ENCODE data around the gene TSPAN17. TPM values are rescaled to one million over a fixed set of nuclear protein-coding genes. Genes with fewer than 3 reads are reported as not detected.

The TSPAN17 gene
- total and polyA plus RNA-seq, 9 of the 15 experiments (the other 6 are each of a cell fraction or from before 2014, with no cell fraction given) = 0.73 to 58.3 (median 34.5) TPM

GRCh38 chr5:176618783-176619182 is 28.5 kb upstream of the TSPAN17 start:
- Histone ChIP-seq H2AFZ (ENCODE audit: low read depth, low read length) (peak overlapping the region; percentile 70), H3K9me1 (ENCODE audit: control insufficient read depth, insufficient read depth, low read length) (no peaks in the 10 kb centered on the region), H3K4me2 (ENCODE audit: insufficient read depth, low read length) (peak overlapping the region; percentile 64), H3K9me3 (replicated peaks; ENCODE audit: control insufficient read depth, insufficient read depth, low read depth, low read length) (no peaks in the 10 kb centered on the region), H3K27me3 (ENCODE audit: control insufficient read depth in 2 of 2, insufficient read depth in 2 of 2, low read length in 2 of 2) (peaks cover 19 to 51% of the 10 kb centered on the region in 2 experiments), H3K4me3 (peak overlapping the region; percentile 19), H3K9ac (ENCODE audit: insufficient read depth in 1 of 2, low read depth in 2 of 2, low read length in 2 of 2) (peak overlapping the region in 1 of 2 experiments; percentile 86; a peak in 2 of 4 replicates), H3K79me2 (ENCODE audit: control insufficient read depth, insufficient read depth, low read length) (no peaks in the 10 kb centered on the region), H4K20me1 (replicated peaks; ENCODE audit: control insufficient read depth, insufficient read depth, low read length) (peaks cover 3% of the 10 kb centered on the region; the same call in 1 of the 2 replicates), H3K4me1 (replicated peaks in 1 of 2; ENCODE audit: control insufficient read depth in 2 of 2, insufficient read depth in 2 of 2, low read length in 2 of 2) (peaks cover 8 to 34% of the 10 kb centered on the region in 2 experiments), H3K36me3 (ENCODE audit: control insufficient read depth, insufficient read depth, low read length) (no peaks in the 10 kb centered on the region), H3K27ac (ENCODE audit: extremely low read depth, low read depth, low read length) (no peak overlapping the region)
- FAIRE-seq = no peak
- BruUV-seq (replicated peaks) = no TSS peak
- ChIA-PET POLR2A (no interaction called here), CTCF (ENCODE audit: low intra/inter-chr PET ratio) (interaction anchor here (0.6 to 1.4 kb wide), 3 partner anchors 45 to 890 kb away, joined by 3 to 8 read pairs (median 4); no protein-coding TSS in a partner anchor)
- intact Hi-C loops (cut with micrococcal nuclease) (loop anchor here (1.0 to 5.0 kb wide), 2 partner anchors 44 to 201 kb away; partner anchors contain the start of gene CLTB), in situ Hi-C loops (cut with MboI) (no loop called here)
- ATAC-seq = no peak
- WGBS (ENCODE audit: insufficient coverage, low coverage, missing lambda C conversion rate) = 18% methylated on average over 19 of the region's 19 CpGs
- TF ChIP-seq SP1 (CRISPR knock-in tag; IDR thresholded peaks at IDR 0.05) (no peak), ZBTB7A (IDR thresholded peaks at IDR 0.05; ENCODE audit: borderline replicate concordance, control insufficient read depth, low read depth, low read length) (0 out of 2 replicates have a peak, but pooled peaks have one; percentile 13)
- DNase-seq (ENCODE audit: extremely low read depth in 1 of 4, low spot score in 3 of 4) = no peak

GRCh38 chr5:176619203-176619568 is 28.1 kb upstream of the TSPAN17 start:
- POLR2A ChIA-PET = interaction anchor here (0.8 kb wide), 1 partner anchor 19 kb away, joined by 5 read pairs; no protein-coding TSS in a partner anchor
- ATAC-seq (peak; percentile 99), FAIRE-seq (peak; percentile 92), DNase-seq (ENCODE audit: extremely low read depth in 1 of 4, low spot score in 3 of 4) (peak; percentile 96 to 99 (median 98))
- intact Hi-C loops (cut with micrococcal nuclease) (loop anchor here (1.0 to 5.0 kb wide), 2 partner anchors 45 to 202 kb away; partner anchors contain the start of gene CLTB), in situ Hi-C loops (cut with MboI) (no loop called here)
- no peak overlapping the region for H3K27ac ChIP-seq (ENCODE audit: extremely low read depth, low read depth, low read length)
- H3K27me3 ChIP-seq (ENCODE audit: control insufficient read depth in 2 of 2, insufficient read depth in 2 of 2, low read length in 2 of 2) = peaks cover 19 to 55% of the 10 kb centered on the region in 2 experiments
- H3K9me1 ChIP-seq (ENCODE audit: control insufficient read depth, insufficient read depth, low read length) = no peaks in the 10 kb centered on the region
- no peaks in the 10 kb centered on the region for H3K36me3 ChIP-seq (ENCODE audit: control insufficient read depth, insufficient read depth, low read length)
- no peaks in the 10 kb centered on the region for H3K9me3 ChIP-seq (replicated peaks; ENCODE audit: control insufficient read depth, insufficient read depth, low read depth, low read length)
- H3K4me2 ChIP-seq (ENCODE audit: insufficient read depth, low read length) = peak overlapping the region; percentile 64
- peaks cover 3% of the 10 kb centered on the region; the same call in 1 of the 2 replicates for H4K20me1 ChIP-seq (replicated peaks; ENCODE audit: control insufficient read depth, insufficient read depth, low read length)
- no peaks in the 10 kb centered on the region for H3K79me2 ChIP-seq (ENCODE audit: control insufficient read depth, insufficient read depth, low read length)
- 3% methylated on average over 27 of the region's 31 CpGs for WGBS (ENCODE audit: insufficient coverage, low coverage, missing lambda C conversion rate)
- CTCF ChIA-PET (ENCODE audit: low intra/inter-chr PET ratio) = interaction anchor here (0.6 to 1.4 kb wide), 3 partner anchors 45 to 890 kb away, joined by 3 to 8 read pairs (median 4); no protein-coding TSS in a partner anchor
- peak overlapping the region in 1 of 2 experiments; percentile 86; a peak in 2 of 4 replicates for H3K9ac ChIP-seq (ENCODE audit: insufficient read depth in 1 of 2, low read depth in 2 of 2, low read length in 2 of 2)
- peaks cover 8 to 34% of the 10 kb centered on the region in 2 experiments for H3K4me1 ChIP-seq (replicated peaks in 1 of 2; ENCODE audit: control insufficient read depth in 2 of 2, insufficient read depth in 2 of 2, low read length in 2 of 2)
- peak overlapping the region; percentile 19 for H3K4me3 ChIP-seq
- BruUV-seq (replicated peaks) = no TSS peak
- peak overlapping the region; percentile 70 for H2AFZ ChIP-seq (ENCODE audit: low read depth, low read length)
- TF ChIP-seq MAZ (CRISPR knock-in tag; conservative IDR thresholded peaks at IDR 0.05 in 1 of 2, IDR thresholded peaks at IDR 0.05 in 1 of 2) (peak; percentile 49 to 91; a peak in 3 of 4 replicates), RNF2 (IDR thresholded peaks at IDR 0.05) (no peak), JUN (IDR thresholded peaks at IDR 0.05; ENCODE audit: borderline replicate concordance, low read depth, low read length) (peak; percentile 16; the same call in 1 of the 2 replicates), JUN (CRISPR knock-in tag; IDR thresholded peaks at IDR 0.05; ENCODE audit: borderline replicate concordance) (no peak), JUND (IDR thresholded peaks at IDR 0.05; ENCODE audit: borderline replicate concordance, low read depth, low read length) (peak; percentile 46; the same call in 1 of the 2 replicates), JUND (tag; IDR thresholded peaks at IDR 0.05; ENCODE audit: borderline replicate concordance, low read depth, low read length) (no peak; the same call in 2 of the 3 replicates), FOSL1 (tag; conservative IDR thresholded peaks at IDR 0.05) (no peak), FOXA1 (IDR thresholded peaks at IDR 0.05; ENCODE audit: borderline replicate concordance) (no peak), ZNF780A (CRISPR knock-in tag; IDR thresholded peaks at IDR 0.05) (no peak), MNT (conservative IDR thresholded peaks at IDR 0.05) (peak in 1 of 2 experiments; percentile 34; a peak in 1 of 4 replicates)
